ENCODE data around the gene SLC38A5.

- TF ChIP-seq, protein P1, sequence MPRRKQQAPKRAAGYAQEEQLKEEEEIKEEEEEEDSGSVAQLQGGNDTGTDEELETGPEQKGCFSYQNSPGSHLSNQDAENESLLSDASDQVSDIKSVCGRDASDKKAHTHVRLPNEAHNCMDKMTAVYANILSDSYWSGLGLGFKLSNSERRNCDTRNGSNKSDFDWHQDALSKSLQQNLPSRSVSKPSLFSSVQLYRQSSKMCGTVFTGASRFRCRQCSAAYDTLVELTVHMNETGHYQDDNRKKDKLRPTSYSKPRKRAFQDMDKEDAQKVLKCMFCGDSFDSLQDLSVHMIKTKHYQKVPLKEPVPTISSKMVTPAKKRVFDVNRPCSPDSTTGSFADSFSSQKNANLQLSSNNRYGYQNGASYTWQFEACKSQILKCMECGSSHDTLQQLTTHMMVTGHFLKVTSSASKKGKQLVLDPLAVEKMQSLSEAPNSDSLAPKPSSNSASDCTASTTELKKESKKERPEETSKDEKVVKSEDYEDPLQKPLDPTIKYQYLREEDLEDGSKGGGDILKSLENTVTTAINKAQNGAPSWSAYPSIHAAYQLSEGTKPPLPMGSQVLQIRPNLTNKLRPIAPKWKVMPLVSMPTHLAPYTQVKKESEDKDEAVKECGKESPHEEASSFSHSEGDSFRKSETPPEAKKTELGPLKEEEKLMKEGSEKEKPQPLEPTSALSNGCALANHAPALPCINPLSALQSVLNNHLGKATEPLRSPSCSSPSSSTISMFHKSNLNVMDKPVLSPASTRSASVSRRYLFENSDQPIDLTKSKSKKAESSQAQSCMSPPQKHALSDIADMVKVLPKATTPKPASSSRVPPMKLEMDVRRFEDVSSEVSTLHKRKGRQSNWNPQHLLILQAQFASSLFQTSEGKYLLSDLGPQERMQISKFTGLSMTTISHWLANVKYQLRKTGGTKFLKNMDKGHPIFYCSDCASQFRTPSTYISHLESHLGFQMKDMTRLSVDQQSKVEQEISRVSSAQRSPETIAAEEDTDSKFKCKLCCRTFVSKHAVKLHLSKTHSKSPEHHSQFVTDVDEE (CRISPR knock-in tag; IDR thresholded peaks at IDR 0.05), result no peak
- TF ChIP-seq ZFP3 (CRISPR knock-in tag; IDR thresholded peaks at IDR 0.05), result no peak
- TF ChIP-seq RARB (CRISPR knock-in tag; IDR thresholded peaks at IDR 0.05), result no peak
- no peak for TF ChIP-seq ZNF70 (CRISPR knock-in tag; IDR thresholded peaks at IDR 0.05)
- TF ChIP-seq, protein P2, sequence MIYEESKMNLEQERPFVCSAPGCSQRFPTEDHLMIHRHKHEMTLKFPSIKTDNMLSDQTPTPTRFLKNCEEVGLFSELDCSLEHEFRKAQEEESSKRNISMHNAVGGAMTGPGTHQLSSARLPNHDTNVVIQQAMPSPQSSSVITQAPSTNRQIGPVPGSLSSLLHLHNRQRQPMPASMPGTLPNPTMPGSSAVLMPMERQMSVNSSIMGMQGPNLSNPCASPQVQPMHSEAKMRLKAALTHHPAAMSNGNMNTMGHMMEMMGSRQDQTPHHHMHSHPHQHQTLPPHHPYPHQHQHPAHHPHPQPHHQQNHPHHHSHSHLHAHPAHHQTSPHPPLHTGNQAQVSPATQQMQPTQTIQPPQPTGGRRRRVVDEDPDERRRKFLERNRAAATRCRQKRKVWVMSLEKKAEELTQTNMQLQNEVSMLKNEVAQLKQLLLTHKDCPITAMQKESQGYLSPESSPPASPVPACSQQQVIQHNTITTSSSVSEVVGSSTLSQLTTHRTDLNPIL (CRISPR knock-in tag; IDR thresholded peaks at IDR 0.05; ENCODE audit: low read depth), result no peak
- TF ChIP-seq PATZ1 (CRISPR knock-in tag; IDR thresholded peaks at IDR 0.05; ENCODE audit: borderline replicate concordance), result no peak
- no peak for TF ChIP-seq ARNTL (CRISPR knock-in tag; IDR thresholded peaks at IDR 0.05; ENCODE audit: borderline replicate concordance, low read depth)
- no peak for TF ChIP-seq ZNF565 (CRISPR knock-in tag; conservative IDR thresholded peaks at IDR 0.05; ENCODE audit: low read depth)
- TF ChIP-seq SNAI2 (CRISPR knock-in tag; IDR thresholded peaks at IDR 0.05), result no peak
- no peak for TF ChIP-seq PPARA (CRISPR knock-in tag; IDR thresholded peaks at IDR 0.05; ENCODE audit: borderline replicate concordance)
- TF ChIP-seq TOX (CRISPR knock-in tag; IDR thresholded peaks at IDR 0.05; ENCODE audit: borderline replicate concordance), result no peak
- TF ChIP-seq BACH2 (CRISPR knock-in tag; IDR thresholded peaks at IDR 0.05; ENCODE audit: borderline replicate concordance), result no peak
Measured at GRCh38 chrX:48489296-48489695, 19.2 kb upstream of the SLC38A5 start.
